ENCODE measurements around the gene CDH4. TPM values are rescaled to one million over a fixed set of nuclear protein-coding genes. Genes with fewer than 3 reads are reported as not detected.

The CDH4 gene
- total RNA-seq, 4 donors from 2014 or later = not detected

DNA sequence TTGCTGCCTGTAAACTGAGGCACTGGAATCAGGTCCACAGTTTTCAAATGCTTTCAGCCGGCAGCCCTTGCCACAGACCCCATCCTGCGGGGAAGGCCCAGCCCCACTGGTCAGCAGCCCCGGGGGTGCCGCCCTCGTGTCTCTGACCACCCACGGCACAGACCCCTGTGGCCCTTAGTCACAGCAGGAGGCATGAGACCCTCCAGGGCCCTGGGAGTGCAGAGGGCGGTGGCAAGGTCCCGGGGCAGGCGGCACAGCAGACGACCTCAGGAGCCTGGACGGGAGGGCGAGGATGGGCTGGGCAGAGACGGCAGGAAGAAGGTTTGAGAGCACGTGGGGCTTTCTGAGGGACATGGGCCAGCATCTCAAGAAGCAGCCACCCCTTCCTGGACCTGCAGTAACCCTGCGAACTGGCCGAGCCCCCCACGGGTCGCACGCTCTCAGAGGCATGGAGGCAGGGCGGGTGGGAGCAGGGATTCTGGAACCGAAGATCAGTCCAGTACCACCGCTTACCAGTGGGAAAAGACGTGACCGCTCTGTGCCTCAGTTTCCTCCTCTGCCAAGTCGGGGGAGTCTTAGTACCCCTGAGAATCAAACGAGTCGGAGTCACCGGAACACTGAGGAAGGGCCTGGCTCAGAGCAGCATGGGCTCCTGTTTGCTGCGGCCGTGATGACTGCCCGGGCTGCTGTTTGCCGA, 672.9 kb downstream of the CDH4 start:
- DNase-seq = no peak
- Histone ChIP-seq H3K27ac (no peak overlapping the region), H3K4me1 (no peaks in the 10 kb centered on the region), H3K4me3 (no peak overlapping the region), H3K9me3 (no peaks in the 10 kb centered on the region), H3K36me3 (no peaks in the 10 kb centered on the region), H3K27me3 (no peaks in the 10 kb centered on the region)
- intact Hi-C loops (cut with DNase I; ENCODE audit: low total_unique reads) (no loop called here), in situ Hi-C loops (cut with MboI; ENCODE audit: low pct_ligation_motif_present in 1 of 4, low pct_unique_long_range_greater_than_20kb in 1 of 4, low sequenced_read_pairs in 3 of 4) (no loop called here)
- WGBS, 2 donors (ENCODE audit: low coverage in 1 of 2) = 81 to 84% methylated on average over 8 to 32 of the region's 32 CpGs
- TF ChIP-seq, protein P1, sequence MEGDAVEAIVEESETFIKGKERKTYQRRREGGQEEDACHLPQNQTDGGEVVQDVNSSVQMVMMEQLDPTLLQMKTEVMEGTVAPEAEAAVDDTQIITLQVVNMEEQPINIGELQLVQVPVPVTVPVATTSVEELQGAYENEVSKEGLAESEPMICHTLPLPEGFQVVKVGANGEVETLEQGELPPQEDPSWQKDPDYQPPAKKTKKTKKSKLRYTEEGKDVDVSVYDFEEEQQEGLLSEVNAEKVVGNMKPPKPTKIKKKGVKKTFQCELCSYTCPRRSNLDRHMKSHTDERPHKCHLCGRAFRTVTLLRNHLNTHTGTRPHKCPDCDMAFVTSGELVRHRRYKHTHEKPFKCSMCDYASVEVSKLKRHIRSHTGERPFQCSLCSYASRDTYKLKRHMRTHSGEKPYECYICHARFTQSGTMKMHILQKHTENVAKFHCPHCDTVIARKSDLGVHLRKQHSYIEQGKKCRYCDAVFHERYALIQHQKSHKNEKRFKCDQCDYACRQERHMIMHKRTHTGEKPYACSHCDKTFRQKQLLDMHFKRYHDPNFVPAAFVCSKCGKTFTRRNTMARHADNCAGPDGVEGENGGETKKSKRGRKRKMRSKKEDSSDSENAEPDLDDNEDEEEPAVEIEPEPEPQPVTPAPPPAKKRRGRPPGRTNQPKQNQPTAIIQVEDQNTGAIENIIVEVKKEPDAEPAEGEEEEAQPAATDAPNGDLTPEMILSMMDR (IDR thresholded peaks at IDR 0.05) = no peak
- TF ChIP-seq EP300 (IDR thresholded peaks at IDR 0.05; ENCODE audit: low read depth) (no peak), POLR2A (IDR thresholded peaks at IDR 0.05) (no peak), POLR2AphosphoS5 (IDR thresholded peaks at IDR 0.05) (no peak)

DNA sequence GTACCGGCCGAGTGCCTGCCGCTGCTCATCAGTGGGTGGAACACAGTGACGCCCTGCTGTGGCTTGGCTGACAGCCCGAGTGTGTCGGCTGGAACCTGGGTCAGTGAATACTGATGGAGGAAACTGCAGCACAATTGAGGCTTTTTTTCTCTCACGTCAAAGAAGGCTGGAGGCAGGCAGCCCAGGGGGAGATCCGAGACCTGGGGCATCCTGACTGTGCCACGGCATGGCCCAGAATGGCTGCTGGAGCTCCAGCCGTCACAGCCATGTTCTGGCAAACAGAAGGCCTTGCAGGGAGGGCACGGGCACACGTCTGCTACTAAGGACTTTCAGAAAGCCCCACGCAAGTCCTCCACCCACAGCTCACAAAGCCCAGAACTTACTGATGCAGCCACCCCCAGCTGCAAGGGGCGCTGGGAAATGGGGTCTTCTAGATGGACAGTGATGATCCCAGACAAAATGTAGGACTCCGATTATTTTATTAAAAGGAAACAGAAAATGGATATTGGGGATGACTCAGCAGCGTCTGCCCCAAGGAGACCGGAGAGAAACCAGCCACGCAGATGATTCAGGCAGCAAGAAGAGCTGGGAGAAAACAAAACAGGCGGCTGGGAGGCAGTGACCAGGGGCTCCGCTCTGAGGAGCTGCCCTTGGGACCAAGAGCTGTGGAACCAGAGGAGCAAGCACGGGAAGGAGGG, 673.6 kb downstream of the CDH4 start:
- Histone ChIP-seq H3K36me3 (no peaks in the 10 kb centered on the region), H3K4me1 (no peaks in the 10 kb centered on the region), H3K9me3 (no peaks in the 10 kb centered on the region), H3K27ac (no peak overlapping the region), H3K27me3 (no peaks in the 10 kb centered on the region), H3K4me3 (no peak overlapping the region)
- no peak for DNase-seq
- 73 to 94% methylated on average over 4 to 21 of the region's 21 CpGs for WGBS, 2 donors (ENCODE audit: low coverage in 1 of 2)
- TF ChIP-seq, protein P1 (IDR thresholded peaks at IDR 0.05) = no peak
- intact Hi-C loops (cut with DNase I; ENCODE audit: low total_unique reads) = no loop called here
- in situ Hi-C loops (cut with MboI; ENCODE audit: low pct_ligation_motif_present in 1 of 4, low pct_unique_long_range_greater_than_20kb in 1 of 4, low sequenced_read_pairs in 3 of 4) = no loop called here

DNA sequence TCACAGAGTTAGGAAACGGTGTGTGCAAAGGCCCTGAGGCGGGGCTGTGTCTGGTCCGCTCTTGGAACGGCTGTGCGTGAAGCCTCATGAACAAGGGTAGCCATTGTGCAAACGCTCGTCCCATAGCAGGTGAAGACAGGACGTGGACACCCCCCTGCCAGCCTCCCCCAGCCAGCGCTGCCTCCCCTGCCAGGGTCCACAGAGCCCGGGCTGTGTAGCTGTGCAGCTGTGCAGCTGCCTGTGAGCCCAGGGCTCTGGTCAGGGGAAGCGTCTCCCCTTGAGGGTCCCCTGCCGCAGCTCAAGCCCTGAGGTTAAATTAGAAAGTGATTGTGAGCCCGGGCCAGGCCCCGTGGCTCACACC, 674.2 kb downstream of the CDH4 start:
- intact Hi-C loops (cut with DNase I; ENCODE audit: low total_unique reads) = no loop called here
- H3K27me3 ChIP-seq = no peaks in the 10 kb centered on the region
- WGBS, 2 donors (ENCODE audit: low coverage in 1 of 2) = 77% methylated on average over 14 of the region's 14 CpGs; no CpG with 5 or more reads in 1 of the 2 donors
- in situ Hi-C loops (cut with MboI; ENCODE audit: low pct_ligation_motif_present in 1 of 4, low pct_unique_long_range_greater_than_20kb in 1 of 4, low sequenced_read_pairs in 3 of 4) = no loop called here
- no peaks in the 10 kb centered on the region for H3K36me3 ChIP-seq
- H3K4me1 ChIP-seq = no peaks in the 10 kb centered on the region
- TF ChIP-seq EP300 (IDR thresholded peaks at IDR 0.05; ENCODE audit: low read depth) (no peak), POLR2AphosphoS5 (IDR thresholded peaks at IDR 0.05) (no peak), POLR2A (IDR thresholded peaks at IDR 0.05) (no peak)
- TF ChIP-seq, protein P1 (IDR thresholded peaks at IDR 0.05) = no peak
- H3K4me3 ChIP-seq = no peak overlapping the region
- H3K27ac ChIP-seq = no peak overlapping the region
- H3K9me3 ChIP-seq = no peaks in the 10 kb centered on the region
- DNase-seq = no peak

DNA sequence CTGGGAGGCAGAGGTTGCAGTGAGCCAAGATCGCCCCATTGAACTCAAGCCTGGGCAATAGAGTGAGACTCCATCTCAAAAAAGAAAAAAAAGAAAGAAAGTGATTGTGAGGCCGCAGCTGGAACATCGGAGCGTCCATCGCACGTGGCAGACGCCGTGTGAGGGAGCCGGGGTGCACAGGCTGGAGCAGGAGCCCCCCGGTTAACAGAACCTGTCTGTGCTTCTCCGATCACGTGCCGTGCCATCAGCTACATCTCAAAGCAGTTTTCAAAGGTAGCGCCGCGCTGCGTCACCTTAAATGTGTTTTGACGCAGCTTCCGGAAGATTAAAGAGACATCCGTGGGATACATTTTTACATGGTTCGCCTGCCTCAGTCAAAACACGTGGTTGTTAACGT, 674.7 kb downstream of the CDH4 start:
- Histone ChIP-seq H3K27ac (no peak overlapping the region), H3K4me1 (no peaks in the 10 kb centered on the region), H3K9me3 (no peaks in the 10 kb centered on the region), H3K4me3 (no peak overlapping the region), H3K36me3 (no peaks in the 10 kb centered on the region), H3K27me3 (no peaks in the 10 kb centered on the region)
- in situ Hi-C loops (cut with MboI; ENCODE audit: low pct_ligation_motif_present in 1 of 4, low pct_unique_long_range_greater_than_20kb in 1 of 4, low sequenced_read_pairs in 3 of 4) (no loop called here), intact Hi-C loops (cut with DNase I; ENCODE audit: low total_unique reads) (no loop called here)
- WGBS, 2 donors (ENCODE audit: low coverage in 1 of 2) = 85% methylated on average over 23 of the region's 23 CpGs; no CpG with 5 or more reads in 1 of the 2 donors
- no peak for DNase-seq
- TF ChIP-seq, protein P1 (IDR thresholded peaks at IDR 0.05) = no peak
- TF ChIP-seq EP300 (IDR thresholded peaks at IDR 0.05; ENCODE audit: low read depth) (no peak), POLR2A (IDR thresholded peaks at IDR 0.05) (no peak), POLR2AphosphoS5 (IDR thresholded peaks at IDR 0.05) (no peak)
